H9 (cell line): ENCODE results near the gene TM9SF4. TPM values are rescaled to one million over a fixed set of nuclear protein-coding genes. Genes with fewer than 3 reads are reported as not detected.

Experiments
- DNase-seq: peaks from one replicate; pipeline ENCODE4 v3.0.0-alpha.2; 2017
- H2AFZ ChIP-seq: one replicate; pipeline ENCODE4 v1.6.1; 2013; ENCODE audit warnings: mild to moderate bottlenecking, low read length, control low read depth, moderate library complexity
- H2AK5ac ChIP-seq: 2 replicates; pipeline ENCODE4 v1.6.1; 2013; ENCODE audit warnings: low read length, control low read depth, mixed read lengths; ENCODE audit not compliant: insufficient read length
- H2BK120ac ChIP-seq: one replicate; pipeline ENCODE4 v1.6.1; 2013; ENCODE audit warnings: low read depth, mild to moderate bottlenecking, low read length, control low read depth, inconsistent platforms; ENCODE audit not compliant: poor library complexity, severe bottlenecking
- H2BK12ac ChIP-seq: 2 replicates; pipeline ENCODE4 v1.6.1; 2013; ENCODE audit warnings: low read length, control low read depth, mixed read lengths, low read depth; ENCODE audit not compliant: insufficient read length
- H2BK15ac ChIP-seq: 2 replicates; pipeline ENCODE4 v1.6.1; 2013; ENCODE audit warnings: low read depth, low read length, control low read depth
- H2BK20ac ChIP-seq: one replicate; pipeline ENCODE4 v1.6.1; 2013; ENCODE audit warnings: low read depth, mild to moderate bottlenecking, low read length, control low read depth, inconsistent platforms; ENCODE audit not compliant: poor library complexity, severe bottlenecking
- H2BK5ac ChIP-seq: 2 replicates; pipeline ENCODE4 v1.6.1; 2013; ENCODE audit warnings: low read length, control low read depth, mixed read lengths; ENCODE audit not compliant: insufficient read length
- H3K14ac ChIP-seq: 2 replicates; pipeline ENCODE4 v1.6.1; 2013; ENCODE audit warnings: low read length, control low read depth; ENCODE audit not compliant: insufficient read depth
- H3K18ac ChIP-seq: 2 replicates; pipeline ENCODE4 v1.6.1; 2013; ENCODE audit warnings: low read depth, mild to moderate bottlenecking, mixed read lengths, low read length, control low read depth; ENCODE audit not compliant: insufficient read length
- H3K23ac ChIP-seq: 2 replicates; pipeline ENCODE4 v1.6.1; 2013; ENCODE audit warnings: low read length, control low read depth, mixed read lengths, low read depth; ENCODE audit not compliant: insufficient read length
- H3K23me2 ChIP-seq: 2 replicates; pipeline ENCODE4 v1.6.1; 2013; ENCODE audit warnings: low read depth, mild to moderate bottlenecking, mixed read lengths, low read length, control low read depth; ENCODE audit not compliant: insufficient read length, poor library complexity, severe bottlenecking
- H3K27ac ChIP-seq: 2 replicates; pipeline ENCODE4 v1.5.1; 2013; ENCODE audit warnings: low read length, control low read depth, mixed read lengths, low read depth; ENCODE audit not compliant: insufficient read length
- H3K27me3 ChIP-seq: 2 replicates; pipeline ENCODE4 v1.6.1; 2013; ENCODE audit warnings: low read length, control low read depth, inconsistent platforms; ENCODE audit not compliant: insufficient read depth
- H3K4ac ChIP-seq: 2 replicates; pipeline ENCODE4 v1.6.1; 2013; ENCODE audit warnings: low read depth, mild to moderate bottlenecking, control low read depth, inconsistent platforms, low read length, moderate library complexity
- H3K4me1 ChIP-seq: 2 replicates; pipeline ENCODE4 v1.6.1; 2013; ENCODE audit warnings: low read length, control low read depth, inconsistent platforms; ENCODE audit not compliant: insufficient read depth
- H3K4me2 ChIP-seq: 2 replicates; pipeline ENCODE4 v1.6.1; 2013; ENCODE audit warnings: low read length, control low read depth, mixed read lengths; ENCODE audit not compliant: insufficient read length, insufficient read depth
- H3K56ac ChIP-seq: 2 replicates; pipeline ENCODE4 v1.6.1; 2013; ENCODE audit warnings: low read depth, mild to moderate bottlenecking, mixed read lengths, low read length, control low read depth; ENCODE audit not compliant: insufficient read length
- H3K79me1 ChIP-seq: 2 replicates; pipeline ENCODE4 v1.6.1; 2013; ENCODE audit warnings: low read depth, mild to moderate bottlenecking, moderate library complexity, low read length, control low read depth, inconsistent platforms; ENCODE audit not compliant: insufficient read depth, poor library complexity, severe bottlenecking
- H3K79me2 ChIP-seq: 2 replicates; pipeline ENCODE4 v1.6.1; 2013; ENCODE audit warnings: low read length, control low read depth, inconsistent platforms; ENCODE audit not compliant: insufficient read depth
- H3K9ac ChIP-seq: 2 replicates; pipeline ENCODE4 v1.6.1; 2013; ENCODE audit warnings: low read length, control low read depth, mixed read lengths; ENCODE audit not compliant: insufficient read length; ENCODE audit errors: extremely low read depth
- H3K9me3 ChIP-seq: one replicate; pipeline ENCODE4 v1.6.1; 2013; ENCODE audit warnings: low read depth, low read length, inconsistent platforms; ENCODE audit not compliant: control insufficient read depth
- H3T11ph ChIP-seq: one replicate; pipeline ENCODE4 v1.6.1; 2013; ENCODE audit warnings: mild to moderate bottlenecking, low read length, control low read depth, inconsistent platforms
- H4K20me1 ChIP-seq: one replicate; pipeline ENCODE4 v1.6.1; 2013; ENCODE audit not compliant: control insufficient read depth, insufficient read length, insufficient read depth
- H4K5ac ChIP-seq: 2 replicates; pipeline ENCODE4 v1.6.1; 2013; ENCODE audit warnings: low read depth, mild to moderate bottlenecking, mixed read lengths, low read length, control low read depth; ENCODE audit not compliant: insufficient read length
- H4K8ac ChIP-seq: replicated peaks from 2 replicates; pipeline ENCODE4 v1.6.1; 2013; ENCODE audit warnings: low read length, control low read depth, mixed read lengths, low read depth; ENCODE audit not compliant: insufficient read length
- H4K91ac ChIP-seq: 2 replicates; pipeline ENCODE4 v1.6.1; 2013; ENCODE audit warnings: low read depth, mild to moderate bottlenecking, moderate library complexity, mixed read lengths, low read length, control low read depth; ENCODE audit not compliant: insufficient read length
- H3K27ac Mint-ChIP-seq, 3 experiments: 2 replicates in 2 of 3; 3 replicates in 1 of 3; pipeline ENCODE4 v1.8.0; 2020 to 2021; ENCODE audit warnings: mixed read lengths in 3 of 3, mild to moderate bottlenecking in 1 of 3, moderate library complexity in 1 of 3
- H3K27me3 Mint-ChIP-seq: 2 replicates; pipeline ENCODE4 v1.8.0; 2021; ENCODE audit warnings: low read depth, mild to moderate bottlenecking, moderate library complexity, mixed read lengths
- H3K36me3 Mint-ChIP-seq, 3 experiments: 2 replicates in 2 of 3; 3 replicates in 1 of 3; pipeline ENCODE4 v1.8.0; 2020 to 2021; ENCODE audit warnings: low read depth in 3 of 3, mixed read lengths in 3 of 3; ENCODE audit not compliant: insufficient read depth in 1 of 3
- H3K4me1 Mint-ChIP-seq, 2 experiments: 2 replicates each; pipeline ENCODE4 v1.8.0; 2020; ENCODE audit warnings: mixed read lengths in 2 of 2
- H3K4me3 Mint-ChIP-seq, 2 experiments: 2 replicates in 1 of 2; 3 replicates in 1 of 2; pipeline ENCODE4 v1.8.0; 2020 to 2021; ENCODE audit warnings: mild to moderate bottlenecking in 2 of 2, mixed read lengths in 2 of 2, moderate library complexity in 1 of 2
- H3K9me3 Mint-ChIP-seq, 2 experiments: 2 replicates in 1 of 2; 3 replicates in 1 of 2; pipeline ENCODE4 v1.8.0; 2020; ENCODE audit warnings: mild to moderate bottlenecking in 2 of 2, mixed read lengths in 2 of 2, moderate library complexity in 1 of 2
- WGBS: extraction: QIAGEN DNeasy Blood & Tissue Kit; methylation state at CpG from one replicate; pipeline ENCODE4 v1.1.7; 2013; ENCODE audit warnings: missing lambda C conversion rate, low lambda C conversion rate, mixed read lengths; ENCODE audit not compliant: insufficient read length; ENCODE audit errors: extremely low coverage; 5-methylcytosine and 5-hydroxymethylcytosine counted together
- total RNA-seq: library from RNA; stranded (reverse); gene quantifications from 2 replicates; pipeline ENCODE4 v1.2.1, GENCODE V29; 2021
- TF ChIP-seq, protein P1 (sequence below): fragments of 200-600 bp; sonication (generic); conservative IDR thresholded peaks from 3 replicates; pipeline ENCODE4 v1.8.0; 2021; ENCODE audit warnings: antibody characterized with exemption, mild to moderate bottlenecking

Gene TM9SF4
- total RNA-seq, 1 experiment from 2014 or later: 62.3 TPM

GRCh38 chr20:32110727-32111126 is 1.2 kb downstream of the TM9SF4 start:
- H2BK120ac ChIP-seq: no peak overlapping the region
- DNase-seq: no peak
- H3K79me2 ChIP-seq: peaks cover 6% of the 10 kb centered on the region; the same call in 1 of the 2 replicates
- no peak overlapping the region for H2BK12ac ChIP-seq
- H3K56ac ChIP-seq: no peak overlapping the region
- H3K27ac ChIP-seq: no peak overlapping the region
- peaks cover 6% of the 10 kb centered on the region for H3K23me2 ChIP-seq
- H3K4me1 ChIP-seq: 0 out of 2 replicates have a peak, but pooled peaks cover 3% of the 10 kb centered on the region
- H2AFZ ChIP-seq: no peak overlapping the region
- H3K9me3 ChIP-seq: no peaks in the 10 kb centered on the region
- no peak overlapping the region for H4K5ac ChIP-seq
- peak overlapping the region in 1 of 3 experiments; percentile 100; a peak in 2 of 7 replicates for H3K27ac Mint-ChIP-seq
- H3K14ac ChIP-seq: no peak overlapping the region
- H3K9ac ChIP-seq: no peak overlapping the region
- H2BK5ac ChIP-seq: no peak overlapping the region
- no peak overlapping the region for H4K8ac ChIP-seq
- H3K18ac ChIP-seq: no peak overlapping the region
- no peaks in the 10 kb centered on the region for H3K9me3 Mint-ChIP-seq
- no peak overlapping the region for H2BK20ac ChIP-seq
- H3T11ph ChIP-seq: no peak overlapping the region
- H2BK15ac ChIP-seq: no peak overlapping the region
- H3K4me3 Mint-ChIP-seq: peak overlapping the region; percentile 99
- no peaks in the 10 kb centered on the region for H3K79me1 ChIP-seq
- peak overlapping the region; percentile 36 for H3K4me2 ChIP-seq
- TF ChIP-seq, protein P1, sequence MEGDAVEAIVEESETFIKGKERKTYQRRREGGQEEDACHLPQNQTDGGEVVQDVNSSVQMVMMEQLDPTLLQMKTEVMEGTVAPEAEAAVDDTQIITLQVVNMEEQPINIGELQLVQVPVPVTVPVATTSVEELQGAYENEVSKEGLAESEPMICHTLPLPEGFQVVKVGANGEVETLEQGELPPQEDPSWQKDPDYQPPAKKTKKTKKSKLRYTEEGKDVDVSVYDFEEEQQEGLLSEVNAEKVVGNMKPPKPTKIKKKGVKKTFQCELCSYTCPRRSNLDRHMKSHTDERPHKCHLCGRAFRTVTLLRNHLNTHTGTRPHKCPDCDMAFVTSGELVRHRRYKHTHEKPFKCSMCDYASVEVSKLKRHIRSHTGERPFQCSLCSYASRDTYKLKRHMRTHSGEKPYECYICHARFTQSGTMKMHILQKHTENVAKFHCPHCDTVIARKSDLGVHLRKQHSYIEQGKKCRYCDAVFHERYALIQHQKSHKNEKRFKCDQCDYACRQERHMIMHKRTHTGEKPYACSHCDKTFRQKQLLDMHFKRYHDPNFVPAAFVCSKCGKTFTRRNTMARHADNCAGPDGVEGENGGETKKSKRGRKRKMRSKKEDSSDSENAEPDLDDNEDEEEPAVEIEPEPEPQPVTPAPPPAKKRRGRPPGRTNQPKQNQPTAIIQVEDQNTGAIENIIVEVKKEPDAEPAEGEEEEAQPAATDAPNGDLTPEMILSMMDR: no peak
- no CpG with 5 or more reads among the region's 3 CpGs for WGBS
- peaks cover 2% of the 10 kb centered on the region; the same call in 1 of the 2 replicates for H3K27me3 Mint-ChIP-seq
- H3K4ac ChIP-seq: no peak overlapping the region
- no peak overlapping the region for H4K91ac ChIP-seq
- H3K27me3 ChIP-seq: no peaks in the 10 kb centered on the region
- no peaks in the 10 kb centered on the region for H4K20me1 ChIP-seq
- peaks cover 0 to 13% (median 6%) of the 10 kb centered on the region in 3 experiments; a peak in 5 of 7 replicates for H3K36me3 Mint-ChIP-seq
- peaks cover 15 to 16% of the 10 kb centered on the region in 2 experiments for H3K4me1 Mint-ChIP-seq
- no peak overlapping the region for H3K23ac ChIP-seq
- no peak overlapping the region for H2AK5ac ChIP-seq
